GM21619 (cell line): ENCODE measurements around the gene TRIP12.
"Not testable (repeated sequence)": the region's sequence is repeated elsewhere in the genome, so short reads cannot be mapped to it uniquely, and the experiment has no call there.

Experiments used
- ATAC-seq: cut with Tn5 transposase; IDR thresholded peaks from one replicate; pipeline ENCODE4 v1.9.1; 2021; ENCODE audit not compliant: unreplicated experiment

Gene TRIP12

GRCh38 chr2:229835596-229836283 is 86.1 kb downstream of the TRIP12 start:
- no peak for ATAC-seq

GRCh38 chr2:229834368-229834767 is 87.4 kb downstream of the TRIP12 start:
- not testable (repeated sequence) for ATAC-seq

- peak; percentile 72 for ATAC-seq
Observed at GRCh38 chr2:229832510-229832898, 89.3 kb downstream of the TRIP12 start.

- ATAC-seq = no peak
Observed at GRCh38 chr2:229831805-229832509, 89.9 kb downstream of the TRIP12 start.

DNA sequence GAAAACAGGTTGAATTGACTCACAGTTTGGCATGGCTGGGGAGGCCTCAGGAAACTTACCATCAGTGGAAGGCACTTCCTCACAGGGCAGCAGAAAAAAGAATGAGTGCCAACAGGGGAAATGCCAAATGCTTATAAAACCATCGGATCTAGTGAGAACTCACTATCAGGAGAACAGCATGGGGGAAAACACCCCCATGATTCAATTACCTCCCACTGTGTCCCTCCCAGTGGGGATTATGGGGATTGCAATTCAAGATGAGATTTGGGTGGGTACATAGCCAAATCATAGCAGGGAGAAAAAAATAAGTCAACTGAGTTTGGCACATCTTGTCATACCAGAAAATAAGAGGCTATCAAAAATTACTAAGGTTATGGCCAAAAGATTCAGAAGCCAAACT is 96.3 kb downstream of the TRIP12 start:
- ATAC-seq = no peak

DNA sequence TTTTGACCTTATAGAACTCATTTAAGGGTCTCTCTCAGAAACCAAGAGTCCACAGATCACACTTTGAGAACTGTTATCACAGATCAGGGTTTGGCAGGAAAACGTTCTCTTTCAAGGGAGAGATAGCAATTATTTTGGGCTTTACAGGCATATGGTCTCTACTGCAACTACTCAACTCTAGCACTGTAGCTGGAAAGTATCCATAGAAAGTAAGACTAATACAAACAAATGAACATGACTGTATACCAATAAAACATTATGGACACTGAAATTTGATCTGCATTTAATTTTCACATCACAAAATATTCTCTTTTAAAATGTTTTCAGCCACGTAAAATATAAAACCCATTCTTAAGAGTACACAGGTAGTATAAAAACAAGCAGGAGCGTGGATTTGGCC is 100.5 kb downstream of the TRIP12 start:
- ATAC-seq = no peak

DNA sequence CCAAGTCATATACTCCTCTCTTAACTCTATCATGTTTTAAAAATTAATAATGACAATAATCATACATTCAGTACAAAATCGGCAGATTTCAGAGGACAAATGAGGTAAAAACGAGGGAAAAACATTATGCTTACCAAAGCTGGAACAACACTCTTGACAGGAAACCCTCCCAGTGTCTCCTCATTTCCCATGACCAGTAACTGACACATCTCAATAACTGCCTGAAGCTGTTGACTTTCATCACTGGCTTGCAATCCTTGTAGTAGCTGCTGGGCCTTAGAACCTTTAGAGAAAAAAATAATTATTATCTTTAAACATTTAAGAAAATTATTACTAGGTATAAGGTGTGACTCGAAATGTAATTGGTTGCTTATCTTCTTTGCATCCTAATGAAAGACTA is 103.6 kb downstream of the TRIP12 start:
- no peak for ATAC-seq

DNA sequence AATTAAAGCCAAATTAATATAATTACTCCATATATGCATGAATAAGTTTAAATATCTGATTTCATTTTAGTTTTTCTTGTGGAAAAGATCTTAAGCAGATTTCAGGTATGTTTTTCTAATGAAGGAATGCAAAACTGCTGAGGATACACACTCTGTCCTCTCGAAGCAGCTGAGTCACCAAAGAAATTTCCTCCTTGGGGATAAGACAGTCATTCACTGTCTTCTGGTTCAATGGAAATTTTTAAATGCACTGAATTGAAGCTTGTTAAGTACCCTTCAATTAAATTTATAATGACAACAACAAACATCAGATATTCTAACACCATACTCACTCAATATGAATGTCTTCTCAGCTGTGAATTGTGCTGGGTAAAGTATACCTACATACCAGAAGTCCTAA is 106.0 kb downstream of the TRIP12 start:
- ATAC-seq = no peak

DNA sequence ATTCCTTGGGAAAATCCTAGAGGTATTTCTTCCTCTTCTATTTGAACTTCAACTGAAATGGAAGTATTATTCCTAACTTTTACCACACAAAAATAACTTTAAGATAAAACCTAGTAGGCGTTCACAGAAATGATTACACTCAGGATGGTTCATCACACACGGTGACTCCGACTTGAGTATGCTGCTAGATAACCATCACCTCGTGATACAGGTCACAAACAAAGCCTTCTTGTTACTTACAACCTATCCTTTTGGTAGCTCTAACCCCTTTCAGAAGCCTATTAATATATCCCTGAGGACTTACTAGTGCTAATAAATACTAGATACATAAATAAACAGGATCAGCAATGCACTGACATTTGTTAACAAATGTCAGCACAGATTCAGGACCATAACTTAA is 106.5 kb downstream of the TRIP12 start:
- no peak for ATAC-seq

DNA sequence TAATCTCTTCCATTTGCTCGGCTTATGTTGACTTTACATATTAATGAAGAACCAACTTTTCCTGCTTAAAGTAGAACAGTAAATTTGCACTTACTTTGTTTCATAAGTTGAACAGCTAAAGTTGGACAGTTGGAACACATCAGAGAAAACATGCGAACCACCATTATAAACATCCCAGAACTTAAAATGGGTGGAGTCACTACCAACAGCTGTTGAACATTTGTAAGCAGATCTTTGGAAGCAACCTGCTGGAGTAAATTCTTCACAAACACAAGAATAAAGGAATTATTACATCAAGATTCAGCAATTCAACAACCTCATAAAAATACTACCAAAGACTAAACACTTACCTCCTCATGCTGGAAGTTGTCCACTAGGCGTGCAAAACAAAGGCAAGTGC is 111.0 kb downstream of the TRIP12 start:
- ATAC-seq = no peak

- no peak for ATAC-seq
Observed at GRCh38 chr2:229805559-229805958, 116.2 kb downstream of the TRIP12 start.

DNA sequence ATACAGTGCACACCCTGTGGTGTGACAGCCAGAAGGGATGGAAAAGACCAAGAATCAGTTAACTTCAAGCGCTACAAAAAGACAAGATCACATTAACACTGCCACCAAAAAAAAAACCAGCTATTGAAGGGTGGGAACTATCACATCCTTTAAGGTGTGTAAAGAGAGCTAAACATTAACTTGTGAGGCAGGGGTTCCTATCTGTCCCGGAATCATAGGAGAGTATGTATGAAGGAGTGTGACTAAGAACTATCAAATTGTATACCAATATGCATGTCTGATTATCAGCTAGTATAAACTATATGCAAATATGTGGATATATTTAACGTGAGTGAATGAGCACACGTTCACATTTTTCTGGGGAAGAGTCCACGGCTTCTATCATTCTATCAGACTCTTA is 119.0 kb downstream of the TRIP12 start:
- no peak for ATAC-seq

DNA sequence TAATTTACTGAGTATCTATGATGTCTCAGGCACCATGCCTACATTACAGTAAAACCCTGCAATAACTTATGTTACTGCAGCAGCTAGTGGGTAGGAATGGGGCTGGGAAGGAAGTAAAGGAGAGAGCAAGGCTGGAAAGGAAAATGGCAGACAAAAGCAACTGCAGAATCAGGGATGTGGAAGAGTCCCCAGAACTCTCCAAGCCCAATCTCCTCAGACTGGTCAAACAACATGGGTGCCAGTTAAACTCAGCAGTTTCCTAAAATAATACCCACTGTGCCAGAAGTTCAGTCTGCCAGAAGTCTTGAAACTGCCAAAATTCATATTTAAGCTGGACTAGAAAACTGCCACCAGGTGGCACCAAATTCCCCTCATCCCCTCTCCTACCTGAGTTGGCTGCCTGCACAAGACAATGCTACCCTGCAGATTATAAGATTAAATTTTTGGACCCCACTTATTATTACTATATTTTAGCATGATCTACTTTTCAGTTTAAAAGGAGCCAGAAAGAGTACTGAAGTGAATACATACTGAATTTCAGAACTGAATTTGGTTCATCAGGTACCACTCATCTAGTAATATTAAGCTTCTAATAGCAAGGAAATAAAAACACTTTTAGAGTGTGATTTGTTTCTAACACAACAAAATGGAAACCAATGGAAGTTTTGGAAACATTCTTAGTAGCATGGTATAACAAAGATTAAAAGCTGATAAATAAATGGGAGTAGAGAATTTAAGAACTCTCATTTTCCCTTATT is 120.6 kb downstream of the TRIP12 start:
- ATAC-seq = peak; percentile 67

GRCh38 chr2:229798446-229799155 is 123.2 kb downstream of the TRIP12 start:
- no peak for ATAC-seq

DNA sequence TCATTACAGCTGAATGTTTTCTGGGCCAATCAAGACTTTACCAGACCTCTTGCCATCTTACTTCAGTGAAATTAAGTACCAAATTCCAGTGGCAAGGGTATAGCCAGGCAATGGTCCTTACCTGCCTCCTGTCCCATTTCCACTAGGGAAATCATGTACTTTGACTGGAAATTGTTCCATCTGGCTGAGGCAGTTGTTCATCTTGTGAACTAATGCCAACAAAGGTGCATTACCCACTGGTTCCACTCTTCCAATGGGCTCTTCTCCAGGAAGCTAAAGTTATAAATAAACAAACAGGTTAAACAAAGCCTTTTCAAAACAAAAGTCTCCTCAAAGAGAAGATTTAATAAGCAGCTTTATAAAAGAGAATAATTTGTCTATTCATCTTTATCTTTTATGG is 126.8 kb downstream of the TRIP12 start:
- ATAC-seq = no peak

GRCh38 chr2:229794636-229795035 is 127.2 kb downstream of the TRIP12 start:
- ATAC-seq = no peak

- not testable (repeated sequence) for ATAC-seq
Observed at GRCh38 chr2:229786289-229786688, 135.5 kb downstream of the TRIP12 start.

GRCh38 chr2:229784791-229785190 is 137.0 kb downstream of the TRIP12 start:
- ATAC-seq = no peak

GRCh38 chr2:229783108-229783721 is 138.6 kb downstream of the TRIP12 start:
- peak; percentile 56 for ATAC-seq

GRCh38 chr2:229780856-229781773 is 140.7 kb downstream of the TRIP12 start:
- peak; percentile 44 for ATAC-seq
